ENCODE measurements around the gene TUBB8B.
"Not testable (repeated sequence)": the region's sequence is repeated elsewhere in the genome, so short reads cannot be mapped to it uniquely, and the experiment has no call there.

DNA sequence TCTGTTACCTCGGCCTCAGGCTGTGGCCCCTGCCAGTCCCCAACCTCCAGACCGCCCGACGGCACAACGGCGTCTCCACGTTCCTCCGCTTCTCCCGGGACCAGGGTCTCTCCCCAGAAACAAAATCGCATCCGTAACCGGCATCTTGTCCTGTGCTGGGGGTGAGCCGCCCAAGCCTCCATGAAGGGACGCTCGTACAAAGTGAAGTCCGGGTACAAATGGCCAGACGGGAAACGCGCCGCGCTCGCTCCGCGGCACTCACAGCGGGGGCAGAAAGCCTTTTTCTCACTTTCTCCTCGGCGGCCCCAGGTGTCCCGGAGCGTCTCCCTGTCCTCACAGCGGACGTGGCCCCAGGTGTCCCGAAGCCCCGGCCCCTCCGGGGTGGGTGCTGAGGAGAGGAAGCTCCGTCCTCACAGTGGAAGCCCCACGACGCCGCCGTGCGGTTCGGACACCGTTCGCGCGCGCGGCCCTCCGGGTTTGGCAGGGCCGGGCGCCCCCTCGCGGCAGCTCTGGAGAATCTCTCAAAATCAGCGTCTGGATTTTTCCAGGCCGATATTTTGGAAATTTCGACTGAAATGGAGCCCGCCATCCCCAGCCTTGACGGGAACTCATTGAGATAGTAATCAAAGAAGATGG, 26.2 kb upstream of the TUBB8B start:
- TF ChIP-seq, protein P1, sequence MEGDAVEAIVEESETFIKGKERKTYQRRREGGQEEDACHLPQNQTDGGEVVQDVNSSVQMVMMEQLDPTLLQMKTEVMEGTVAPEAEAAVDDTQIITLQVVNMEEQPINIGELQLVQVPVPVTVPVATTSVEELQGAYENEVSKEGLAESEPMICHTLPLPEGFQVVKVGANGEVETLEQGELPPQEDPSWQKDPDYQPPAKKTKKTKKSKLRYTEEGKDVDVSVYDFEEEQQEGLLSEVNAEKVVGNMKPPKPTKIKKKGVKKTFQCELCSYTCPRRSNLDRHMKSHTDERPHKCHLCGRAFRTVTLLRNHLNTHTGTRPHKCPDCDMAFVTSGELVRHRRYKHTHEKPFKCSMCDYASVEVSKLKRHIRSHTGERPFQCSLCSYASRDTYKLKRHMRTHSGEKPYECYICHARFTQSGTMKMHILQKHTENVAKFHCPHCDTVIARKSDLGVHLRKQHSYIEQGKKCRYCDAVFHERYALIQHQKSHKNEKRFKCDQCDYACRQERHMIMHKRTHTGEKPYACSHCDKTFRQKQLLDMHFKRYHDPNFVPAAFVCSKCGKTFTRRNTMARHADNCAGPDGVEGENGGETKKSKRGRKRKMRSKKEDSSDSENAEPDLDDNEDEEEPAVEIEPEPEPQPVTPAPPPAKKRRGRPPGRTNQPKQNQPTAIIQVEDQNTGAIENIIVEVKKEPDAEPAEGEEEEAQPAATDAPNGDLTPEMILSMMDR (IDR thresholded peaks at IDR 0.05 in 8 of 11, conservative IDR thresholded peaks at IDR 0.05 in 3 of 11): peak in 2 of 11 experiments; percentile 23 to 41
- not testable (repeated sequence) for TF ChIP-seq POLR2A, POLR2AphosphoS5 (IDR thresholded peaks at IDR 0.05)
